ENCODE results near the gene EIF2S1. TPM values are rescaled to one million over a fixed set of nuclear protein-coding genes. Genes with fewer than 3 reads are reported as not detected.
"Not testable (repeated sequence)": the region's sequence is repeated elsewhere in the genome, so short reads cannot be mapped to it uniquely, and the experiment has no call there.

Gene EIF2S1
- total RNA-seq (2014; rRNA removed; shearing (Covaris generic)), result 155 and 162 TPM in 2 replicates

GRCh38 chr14:67359775-67360469, at the start of gene EIF2S1, which contains the start of gene ATP6V1D:
Gene EIF2S1, plus strand, starts transcription at chr14:67360328. Its CDS starts 4,440 bp downstream, at chr14:67364768.
Gene ATP6V1D, minus strand, starts transcription at chr14:67359804. Its CDS starts 106 bp downstream, at chr14:67359698.
- H3K27me3 ChIP-seq (ENCODE audit: control insufficient read depth, insufficient read depth, low read length), result no peaks in the 10 kb centered on the region
- H3K4me3 ChIP-seq (ENCODE audit: insufficient read depth, low read depth, low read length), result peak within 1 kb of the TSS; percentile 77
- no peaks in the 10 kb centered on the region for H3K36me3 ChIP-seq (replicated peaks; ENCODE audit: control insufficient read depth, insufficient read depth, low read length)
- peak; percentile 96 for DNase-seq

- no peaks in the 10 kb centered on the region for H3K27me3 ChIP-seq (ENCODE audit: control insufficient read depth, insufficient read depth, low read length)
- H3K36me3 ChIP-seq (replicated peaks; ENCODE audit: control insufficient read depth, insufficient read depth, low read length), result no peaks in the 10 kb centered on the region
- H3K4me3 ChIP-seq (ENCODE audit: insufficient read depth, low read depth, low read length), result no peak overlapping the region
- DNase-seq, result no peak
These were observed 48.3 kb upstream of the EIF2S1 start for GRCh38 chr14:67311868-67312267.

GRCh38 chr14:67313153-67313552, 47.0 kb upstream of the EIF2S1 start:
- H3K36me3 ChIP-seq (replicated peaks; ENCODE audit: control insufficient read depth, insufficient read depth, low read length), result no peaks in the 10 kb centered on the region
- no peak for DNase-seq
- H3K27me3 ChIP-seq (ENCODE audit: control insufficient read depth, insufficient read depth, low read length), result no peaks in the 10 kb centered on the region
- H3K4me3 ChIP-seq (ENCODE audit: insufficient read depth, low read depth, low read length), result no peak overlapping the region

- DNase-seq, result no peak
- H3K36me3 ChIP-seq (replicated peaks; ENCODE audit: control insufficient read depth, insufficient read depth, low read length), result peaks cover 2% of the 10 kb centered on the region
- H3K27me3 ChIP-seq (ENCODE audit: control insufficient read depth, insufficient read depth, low read length), result no peaks in the 10 kb centered on the region
- no peak overlapping the region for H3K4me3 ChIP-seq (ENCODE audit: insufficient read depth, low read depth, low read length)
These were observed 42.3 kb upstream of the EIF2S1 start for GRCh38 chr14:67317822-67318221.

- peaks cover 2% of the 10 kb centered on the region for H3K36me3 ChIP-seq (replicated peaks; ENCODE audit: control insufficient read depth, insufficient read depth, low read length)
- no peak for DNase-seq
- H3K4me3 ChIP-seq (ENCODE audit: insufficient read depth, low read depth, low read length), result no peak overlapping the region
- H3K27me3 ChIP-seq (ENCODE audit: control insufficient read depth, insufficient read depth, low read length), result no peaks in the 10 kb centered on the region
These were observed 41.0 kb upstream of the EIF2S1 start for GRCh38 chr14:67319142-67319541.

- DNase-seq; H3K36me3 ChIP-seq (replicated peaks; ENCODE audit: control insufficient read depth, insufficient read depth, low read length); H3K27me3 ChIP-seq (ENCODE audit: control insufficient read depth, insufficient read depth, low read length); H3K4me3 ChIP-seq (ENCODE audit: insufficient read depth, low read depth, low read length): not testable (repeated sequence)
These were observed 30.5 kb upstream of the EIF2S1 start for GRCh38 chr14:67329666-67330065.

- Histone ChIP-seq H3K4me3 (ENCODE audit: insufficient read depth, low read depth, low read length) (no peak overlapping the region), H3K27me3 (ENCODE audit: control insufficient read depth, insufficient read depth, low read length) (no peaks in the 10 kb centered on the region), H3K36me3 (replicated peaks; ENCODE audit: control insufficient read depth, insufficient read depth, low read length) (peaks cover 2% of the 10 kb centered on the region; the same call in 1 of the 2 replicates)
- DNase-seq, result no peak
These were observed 28.6 kb upstream of the EIF2S1 start for GRCh38 chr14:67331368-67332125.

GRCh38 chr14:67332468-67332867, 27.7 kb upstream of the EIF2S1 start:
- no peaks in the 10 kb centered on the region for H3K27me3 ChIP-seq (ENCODE audit: control insufficient read depth, insufficient read depth, low read length)
- no peak overlapping the region for H3K4me3 ChIP-seq (ENCODE audit: insufficient read depth, low read depth, low read length)
- H3K36me3 ChIP-seq (replicated peaks; ENCODE audit: control insufficient read depth, insufficient read depth, low read length), result peaks cover 2% of the 10 kb centered on the region; the same call in 1 of the 2 replicates
- DNase-seq, result no peak

- peaks cover 8% of the 10 kb centered on the region for H3K36me3 ChIP-seq (replicated peaks; ENCODE audit: control insufficient read depth, insufficient read depth, low read length)
- DNase-seq, result peak; percentile 43
- no peak overlapping the region for H3K4me3 ChIP-seq (ENCODE audit: insufficient read depth, low read depth, low read length)
- no peaks in the 10 kb centered on the region for H3K27me3 ChIP-seq (ENCODE audit: control insufficient read depth, insufficient read depth, low read length)
These were observed 24.3 kb upstream of the EIF2S1 start for GRCh38 chr14:67335781-67336180.

GRCh38 chr14:67341231-67341630, 18.9 kb upstream of the EIF2S1 start:
- not testable (repeated sequence) for H3K4me3 ChIP-seq (ENCODE audit: insufficient read depth, low read depth, low read length); H3K36me3 ChIP-seq (replicated peaks; ENCODE audit: control insufficient read depth, insufficient read depth, low read length); DNase-seq; H3K27me3 ChIP-seq (ENCODE audit: control insufficient read depth, insufficient read depth, low read length)

- Histone ChIP-seq H3K36me3 (replicated peaks; ENCODE audit: control insufficient read depth, insufficient read depth, low read length) (peaks cover 2% of the 10 kb centered on the region), H3K27me3 (ENCODE audit: control insufficient read depth, insufficient read depth, low read length) (no peaks in the 10 kb centered on the region), H3K4me3 (ENCODE audit: insufficient read depth, low read depth, low read length) (no peak overlapping the region)
- DNase-seq, result no peak
These were observed 16.4 kb upstream of the EIF2S1 start for GRCh38 chr14:67343601-67344230.

- Histone ChIP-seq H3K4me3 (ENCODE audit: insufficient read depth, low read depth, low read length) (no peak overlapping the region), H3K27me3 (ENCODE audit: control insufficient read depth, insufficient read depth, low read length) (no peaks in the 10 kb centered on the region), H3K36me3 (replicated peaks; ENCODE audit: control insufficient read depth, insufficient read depth, low read length) (peaks cover 2% of the 10 kb centered on the region)
- DNase-seq, result no peak
These were observed 14.5 kb upstream of the EIF2S1 start for GRCh38 chr14:67345583-67345982.

- Histone ChIP-seq H3K27me3 (ENCODE audit: control insufficient read depth, insufficient read depth, low read length) (no peaks in the 10 kb centered on the region), H3K36me3 (replicated peaks; ENCODE audit: control insufficient read depth, insufficient read depth, low read length) (peaks cover 1% of the 10 kb centered on the region), H3K4me3 (ENCODE audit: insufficient read depth, low read depth, low read length) (no peak overlapping the region)
- no peak for DNase-seq
These were observed 8.1 kb upstream of the EIF2S1 start for GRCh38 chr14:67352055-67352454.

GRCh38 chr14:67357186-67357968, 2.8 kb upstream of the EIF2S1 start:
- no peak for DNase-seq
- Histone ChIP-seq H3K27me3 (ENCODE audit: control insufficient read depth, insufficient read depth, low read length) (no peaks in the 10 kb centered on the region), H3K36me3 (replicated peaks; ENCODE audit: control insufficient read depth, insufficient read depth, low read length) (no peaks in the 10 kb centered on the region), H3K4me3 (ENCODE audit: insufficient read depth, low read depth, low read length) (no peak overlapping the region)
